Pulmonary artery endothelial cell (primary cell): ENCODE measurements around the gene MYLIP. TPM values are rescaled to one million over a fixed set of nuclear protein-coding genes. Genes with fewer than 3 reads are reported as not detected.
A peak's percentile ranks its signal among the peaks of the same experiment; 100 is the strongest.

Source experiments
- DNase-seq: peaks from one replicate; pipeline ENCODE4 v3.0.0-alpha.2; 2011; ENCODE audit warnings: low read depth, low spot score
- total RNA-seq: library from RNA; depleted of rRNA; stranded (reverse); fragments of >200 nt; gene quantifications from 2 replicates; pipeline ENCODE4 v1.2.3, GENCODE V29; 2014

Gene MYLIP
- total RNA-seq, 1 donor from 2014 or later, result 28.0 TPM

- DNase-seq, result no peak
Measured at GRCh38 chr6:16139556-16139955, 10.7 kb downstream of the MYLIP start.

DNA sequence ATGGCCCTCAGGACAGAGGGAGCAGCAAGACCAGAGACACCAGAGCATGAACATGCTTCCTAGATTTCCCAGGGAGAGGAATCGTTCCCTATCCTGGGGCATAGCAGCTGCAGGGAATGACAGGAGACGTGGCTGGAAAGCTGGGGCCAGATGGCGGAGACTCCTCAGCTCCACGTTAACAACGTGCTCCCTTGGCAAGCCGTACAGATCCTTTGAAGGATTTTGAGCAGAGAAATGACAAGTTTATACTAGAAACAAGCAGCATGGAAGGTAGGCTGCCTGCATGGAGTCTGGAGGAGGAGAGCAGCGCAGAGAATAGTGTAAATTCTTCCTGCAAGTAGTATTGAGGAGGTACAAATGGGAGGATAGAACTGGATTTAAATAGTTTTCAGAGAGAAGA, 11.7 kb downstream of the MYLIP start:
- DNase-seq, result no peak

GRCh38 chr6:16141514-16141913, 12.6 kb downstream of the MYLIP start:
- no peak for DNase-seq

DNA sequence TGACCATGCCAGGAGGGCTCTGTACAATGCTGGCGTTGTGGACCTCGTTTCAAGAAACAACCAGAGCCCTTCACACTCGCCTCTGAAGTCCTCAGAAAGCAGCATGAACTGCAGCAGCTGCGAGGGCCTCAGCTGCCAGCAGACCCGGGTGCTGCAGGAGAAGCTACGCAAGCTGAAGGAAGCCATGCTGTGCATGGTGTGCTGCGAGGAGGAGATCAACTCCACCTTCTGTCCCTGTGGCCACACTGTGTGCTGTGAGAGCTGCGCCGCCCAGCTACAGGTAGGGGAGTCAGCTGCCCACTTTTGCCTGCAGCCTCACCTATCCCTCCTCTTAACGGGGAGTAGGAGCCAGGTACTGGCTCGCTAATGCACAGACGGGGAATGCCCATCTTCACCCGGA, 16.2 kb downstream of the MYLIP start:
- DNase-seq, result no peak

DNA sequence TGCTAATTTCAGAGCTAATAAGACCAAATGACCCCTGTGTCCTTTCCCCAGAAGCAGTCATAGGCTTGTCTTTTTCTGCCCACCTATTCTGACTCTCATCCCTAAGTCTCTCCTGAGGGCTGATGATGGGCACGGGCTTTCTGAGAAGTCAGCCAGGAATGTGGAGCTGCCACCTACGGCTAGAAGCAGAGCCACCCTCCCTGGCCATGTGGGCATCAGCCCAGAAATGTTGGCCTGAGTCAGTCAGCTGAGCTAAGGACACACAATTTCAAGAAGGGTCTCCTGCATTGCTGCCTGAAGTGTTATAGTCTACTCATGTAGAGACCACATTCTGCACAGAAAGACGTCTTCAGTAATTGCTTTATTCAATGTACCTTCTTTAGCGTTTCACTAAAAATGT, 17.1 kb downstream of the MYLIP start:
- DNase-seq, result no peak

DNA sequence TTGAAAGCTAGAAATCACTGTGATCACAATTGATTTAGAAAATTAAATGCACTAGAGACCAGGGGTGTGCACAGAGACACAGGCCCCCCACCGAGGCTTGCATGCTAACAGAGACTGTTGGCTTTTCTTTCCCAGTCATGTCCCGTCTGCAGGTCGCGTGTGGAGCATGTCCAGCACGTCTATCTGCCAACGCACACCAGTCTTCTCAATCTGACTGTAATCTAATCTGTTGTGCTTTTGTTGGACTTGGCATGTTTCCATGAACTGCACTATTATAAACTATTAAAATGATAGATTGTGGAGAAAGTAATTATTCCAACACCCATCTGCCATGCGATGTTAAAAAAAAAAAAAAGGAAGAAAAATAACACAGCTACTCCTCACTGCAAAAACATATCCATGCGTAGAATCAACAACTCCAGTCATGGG, 17.7 kb downstream of the MYLIP start:
- DNase-seq, result no peak

GRCh38 chr6:16148498-16148897, 19.6 kb downstream of the MYLIP start:
- DNase-seq, result no peak

DNA sequence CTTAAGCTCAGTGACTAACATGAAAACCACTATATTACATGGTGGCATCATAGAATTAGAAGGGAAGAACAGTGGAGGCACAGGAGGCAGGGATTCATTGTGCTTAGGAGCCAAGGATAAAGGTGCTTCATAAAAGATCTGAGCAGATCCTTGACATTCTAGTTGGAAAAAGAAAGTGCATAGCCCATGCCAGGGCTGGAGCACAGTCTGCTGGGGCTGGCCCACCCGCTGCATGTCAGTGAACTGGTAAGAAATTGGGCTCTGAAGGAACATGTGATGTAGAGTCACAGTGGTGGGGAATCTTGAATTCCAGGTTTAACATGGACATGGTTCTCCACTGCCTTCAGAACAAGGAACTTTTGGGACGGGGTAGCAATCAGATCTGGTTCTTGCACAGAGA, 20.4 kb downstream of the MYLIP start:
- no peak for DNase-seq

DNA sequence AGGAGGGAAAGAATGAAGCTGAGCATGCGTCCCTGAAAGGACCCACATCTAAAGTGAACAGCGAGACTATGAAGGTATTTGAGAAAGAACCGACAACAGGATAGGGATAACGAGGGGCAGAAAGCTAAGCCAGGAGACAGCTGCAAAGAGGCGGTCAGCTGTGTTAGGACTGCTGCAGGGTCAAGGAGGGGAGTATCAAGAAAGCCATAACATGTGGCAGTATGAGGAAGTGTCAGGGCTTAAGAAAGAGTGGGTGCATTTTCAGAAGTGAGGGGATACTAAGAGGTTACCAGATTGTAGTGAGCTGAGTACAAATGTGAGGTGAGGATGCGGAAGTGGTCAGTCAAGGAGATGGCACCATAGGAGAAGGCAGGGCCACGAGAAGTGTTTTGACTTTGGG, 21.2 kb downstream of the MYLIP start:
- DNase-seq, result no peak

DNA sequence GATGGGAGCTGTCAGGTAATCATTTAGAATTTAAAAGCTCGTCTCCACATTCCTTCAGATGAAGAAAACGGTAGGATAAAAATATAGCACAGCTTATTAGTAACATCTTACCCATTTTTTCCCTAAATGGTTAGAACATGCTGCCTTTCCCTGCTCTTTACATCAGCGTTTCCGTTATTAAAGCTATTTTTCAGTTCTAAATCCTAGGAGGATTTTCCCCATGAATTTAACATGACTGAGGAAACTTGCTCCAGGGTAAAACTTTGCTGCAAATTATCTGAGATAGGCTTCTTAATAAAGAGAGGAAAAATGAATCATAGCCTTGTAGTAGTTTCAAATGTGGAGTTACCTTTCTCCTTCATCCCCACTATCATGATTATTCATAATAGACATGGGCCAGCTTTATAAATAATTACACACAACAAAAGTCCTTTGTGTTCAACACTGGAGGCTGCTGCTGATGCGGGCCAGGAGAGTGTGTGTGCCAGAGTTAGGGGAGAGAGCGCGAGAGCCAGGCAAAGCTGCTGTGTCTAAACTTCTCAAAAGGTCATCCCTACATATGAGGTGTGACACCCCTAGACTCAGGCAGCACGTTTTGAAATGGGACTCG, 24.4 kb downstream of the MYLIP start:
- no peak for DNase-seq

DNA sequence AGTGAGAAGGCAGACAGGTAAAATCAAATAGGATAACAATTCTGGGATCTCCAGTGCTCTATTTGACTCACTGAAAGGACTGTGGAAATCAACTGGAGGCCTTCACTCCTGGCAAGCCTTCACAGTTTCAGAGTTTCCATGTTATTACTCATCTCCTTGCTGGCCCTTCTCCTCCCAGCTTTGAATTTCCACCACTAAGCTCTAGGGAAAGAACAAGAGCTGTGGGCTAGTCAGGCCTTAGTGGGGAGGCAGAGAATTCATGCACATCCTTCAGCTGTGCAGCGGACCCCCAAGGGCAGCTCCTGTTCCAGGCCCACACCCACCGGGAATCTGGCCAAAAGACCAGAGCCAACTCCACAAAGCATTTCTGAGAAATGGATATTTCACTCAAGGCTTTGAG, 26.0 kb downstream of the MYLIP start:
- DNase-seq, result no peak

GRCh38 chr6:16157492-16157891, 28.6 kb downstream of the MYLIP start:
- DNase-seq, result no peak

GRCh38 chr6:16157909-16158308, 29.0 kb downstream of the MYLIP start:
- no peak for DNase-seq

GRCh38 chr6:16158943-16159557, 30.2 kb downstream of the MYLIP start:
- no peak for DNase-seq

DNA sequence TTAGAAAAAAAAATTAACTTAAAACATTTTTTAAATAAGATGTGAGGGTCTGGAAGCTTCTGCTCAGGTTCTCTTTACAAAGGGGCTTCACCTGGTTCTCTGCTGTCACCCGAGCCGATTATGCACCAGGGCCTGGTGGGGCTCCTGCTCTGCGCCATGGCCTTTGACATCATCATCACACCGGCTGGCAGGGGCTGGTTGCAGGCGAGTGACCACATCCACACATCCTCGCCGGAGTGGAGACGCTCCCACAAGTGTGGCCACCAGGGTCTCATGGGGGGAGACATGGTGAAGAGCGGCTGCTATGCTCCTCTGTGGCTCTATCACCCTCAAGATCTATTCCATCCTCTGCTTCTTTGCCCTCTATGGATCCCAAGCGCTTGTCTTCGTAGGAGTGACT, 31.9 kb downstream of the MYLIP start:
- DNase-seq, result no peak

DNA sequence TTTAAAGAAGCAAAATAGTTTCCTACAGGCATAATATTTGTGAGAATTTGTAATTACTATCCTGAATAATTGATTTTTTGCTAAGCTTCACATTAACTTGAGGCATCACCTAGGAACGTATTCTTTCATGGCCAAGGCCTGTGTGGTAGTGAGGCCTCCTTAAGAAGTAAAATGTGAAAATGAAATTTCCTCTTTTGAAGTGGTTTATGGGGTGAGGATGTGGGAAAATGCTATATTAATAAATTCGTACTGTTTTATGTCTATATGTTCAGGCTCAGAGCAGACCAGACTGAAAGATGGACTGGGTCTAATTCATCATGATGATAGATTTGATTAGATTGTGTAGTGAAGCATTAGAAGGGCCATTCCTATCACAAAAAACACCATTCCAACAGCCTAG, 33.1 kb downstream of the MYLIP start:
- no peak for DNase-seq

DNA sequence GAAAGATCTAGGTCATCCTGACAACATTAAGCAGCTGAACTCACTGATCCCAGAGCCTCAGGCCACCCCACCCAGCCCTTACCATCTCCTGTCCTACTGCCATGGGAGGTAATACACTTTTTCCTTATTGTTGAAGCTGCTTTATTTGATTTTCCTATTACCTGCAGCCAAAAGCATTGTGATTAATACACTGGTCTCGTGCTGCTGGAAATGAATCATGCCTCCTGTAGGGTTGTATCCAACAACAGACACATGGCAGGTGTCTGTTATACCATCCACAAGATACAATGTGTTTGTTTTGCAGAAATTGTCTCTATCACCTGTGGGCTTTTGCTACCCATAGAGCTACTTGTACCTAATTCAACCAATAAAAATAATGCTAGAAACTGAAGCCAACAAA, 34.2 kb downstream of the MYLIP start:
- no peak for DNase-seq

- no peak for DNase-seq
Measured at GRCh38 chr6:16163535-16164300, 34.8 kb downstream of the MYLIP start.

DNA sequence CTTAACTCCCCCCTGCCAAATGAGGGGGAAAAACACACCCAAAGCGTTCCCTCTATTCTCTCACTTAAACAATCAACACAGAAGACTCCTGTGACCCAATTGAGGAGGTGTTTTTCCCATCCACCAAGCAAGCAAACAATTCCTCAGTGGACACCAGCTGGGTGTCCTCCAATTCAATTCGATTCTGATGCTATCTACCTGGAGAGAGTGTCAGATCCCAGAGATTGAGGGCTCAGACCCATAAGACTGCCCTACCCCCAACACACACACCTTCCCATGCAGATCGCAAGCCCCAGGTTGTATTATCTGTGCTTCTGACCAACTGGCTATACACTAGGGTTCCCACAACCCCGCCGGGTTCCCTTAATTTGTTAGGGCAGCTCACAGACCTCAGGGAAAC, 36.8 kb downstream of the MYLIP start:
- no peak for DNase-seq

DNA sequence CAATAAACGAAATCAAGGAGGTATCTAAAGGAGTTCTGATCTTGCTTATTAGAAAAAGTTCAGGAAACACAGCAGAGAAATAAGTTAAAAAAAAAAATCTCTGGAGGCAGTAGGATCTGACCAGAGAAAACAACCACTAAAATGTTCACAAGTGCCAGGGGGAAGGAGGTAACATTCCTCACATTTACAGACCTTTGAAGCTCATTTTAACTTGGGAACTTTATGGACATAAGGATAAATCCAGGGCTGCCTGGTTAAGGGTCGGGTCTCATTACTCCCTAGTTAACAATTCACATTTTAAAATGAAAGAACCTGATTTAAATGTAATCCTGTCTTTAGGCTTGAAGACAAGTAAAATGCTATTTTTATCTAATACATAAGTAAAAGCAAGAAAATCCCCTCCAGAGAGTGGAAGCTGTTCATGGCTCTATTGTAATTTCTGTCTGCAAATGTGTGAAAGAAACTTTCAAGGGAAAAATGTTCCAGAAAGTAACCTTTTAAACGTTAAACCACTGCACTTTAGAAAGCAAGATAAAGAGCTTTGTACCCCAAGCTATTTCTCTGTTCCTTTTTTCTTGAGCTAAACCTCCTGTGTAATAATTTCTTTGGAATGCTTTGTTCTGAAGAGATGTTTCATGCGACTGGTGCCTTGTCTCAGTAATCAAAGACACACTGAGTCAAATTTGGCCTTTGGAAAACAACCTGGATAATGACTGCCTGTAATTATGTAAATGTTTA, 38.2 kb downstream of the MYLIP start:
- no peak for DNase-seq

DNA sequence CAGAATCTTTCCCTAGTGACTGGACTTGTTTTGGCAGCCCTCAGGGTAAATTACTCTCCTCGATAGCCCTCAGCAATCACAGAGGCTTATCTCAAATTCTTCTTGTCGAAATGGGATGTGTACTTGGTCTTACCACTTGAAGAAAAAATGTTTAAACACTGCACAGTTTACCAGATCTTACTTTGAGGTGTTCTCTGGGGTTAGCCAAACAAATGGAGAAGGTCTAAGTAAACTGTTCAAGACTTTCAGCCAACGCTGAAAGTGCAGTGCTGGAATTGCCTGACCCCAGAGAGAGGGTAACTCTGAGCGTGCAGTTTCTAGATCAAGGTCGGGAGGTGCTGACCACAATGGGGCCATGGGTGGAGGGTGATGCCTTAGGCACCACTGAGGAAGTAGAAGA, 39.2 kb downstream of the MYLIP start:
- DNase-seq, result no peak

DNA sequence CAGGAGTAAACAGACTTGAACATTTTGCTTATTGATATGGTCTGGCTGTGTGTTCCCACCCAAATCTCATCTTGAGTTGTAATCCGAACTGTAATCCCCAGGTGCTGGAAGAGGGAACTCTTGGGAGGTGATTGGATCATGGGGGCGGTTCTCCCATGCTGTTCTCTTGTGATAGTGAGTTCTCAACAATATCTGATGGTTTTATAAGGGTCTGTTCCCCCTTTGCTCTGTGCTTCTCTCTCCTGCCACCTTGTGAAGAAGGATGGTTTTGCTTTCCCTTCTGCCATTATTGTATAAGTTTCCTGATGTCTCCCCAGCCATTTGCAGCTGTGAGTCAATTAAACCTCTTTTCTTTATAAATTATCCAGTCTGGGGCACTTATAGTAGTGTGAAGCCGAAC, 40.0 kb downstream of the MYLIP start:
- DNase-seq, result peak; percentile 30
